ENCODE data around the gene ERBB4.

The ERBB4 gene

DNA sequence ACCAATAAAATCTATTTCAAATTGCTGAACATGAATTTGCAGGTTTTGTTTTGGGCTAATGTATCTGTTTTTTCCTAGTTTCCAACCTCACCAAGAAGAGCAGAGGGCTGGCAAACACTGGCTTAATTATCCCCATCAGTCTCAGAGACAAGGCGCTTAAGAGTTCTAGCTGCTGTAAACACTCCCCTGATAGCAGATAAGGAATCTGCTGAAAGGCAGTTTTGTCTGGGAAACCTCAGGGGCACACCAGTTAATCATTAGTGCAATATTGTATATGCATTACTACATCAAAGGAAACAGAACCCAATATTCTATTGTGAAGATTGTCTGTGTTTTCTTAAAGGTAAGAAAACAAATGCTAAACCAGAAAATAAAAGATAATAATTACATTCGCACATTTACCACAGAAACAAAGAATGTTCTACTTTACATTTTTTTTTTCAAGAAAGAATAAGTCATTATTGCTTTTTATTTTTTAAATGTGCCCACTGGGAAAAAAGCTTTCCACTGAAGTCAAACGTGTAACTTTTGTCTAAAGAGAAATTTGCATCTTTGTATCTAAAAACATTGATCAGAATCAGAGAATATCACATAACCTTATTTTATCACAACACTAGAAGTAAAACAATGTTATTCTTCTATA is 179.1 kb downstream of the ERBB4 start:
- DNase-seq, result no peak

DNA sequence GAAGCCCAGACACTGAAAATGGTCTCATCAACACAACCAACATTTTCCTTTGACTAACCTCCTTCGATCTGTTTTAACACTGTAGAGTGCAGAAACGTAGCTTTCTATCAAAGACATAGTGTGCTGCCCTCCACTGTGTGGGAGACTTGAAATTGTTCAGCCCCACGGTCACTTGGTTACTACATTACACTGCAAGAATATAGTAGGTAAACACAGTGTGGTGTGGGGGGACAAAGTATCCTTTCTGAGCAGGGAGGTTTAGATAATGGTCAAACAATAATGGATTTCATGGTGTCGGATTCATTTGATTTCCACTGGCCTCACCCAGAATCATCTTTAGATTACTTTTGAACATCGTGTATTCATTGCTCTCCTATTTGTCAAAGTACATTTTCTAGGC is 181.0 kb downstream of the ERBB4 start:
- DNase-seq, result no peak

DNA sequence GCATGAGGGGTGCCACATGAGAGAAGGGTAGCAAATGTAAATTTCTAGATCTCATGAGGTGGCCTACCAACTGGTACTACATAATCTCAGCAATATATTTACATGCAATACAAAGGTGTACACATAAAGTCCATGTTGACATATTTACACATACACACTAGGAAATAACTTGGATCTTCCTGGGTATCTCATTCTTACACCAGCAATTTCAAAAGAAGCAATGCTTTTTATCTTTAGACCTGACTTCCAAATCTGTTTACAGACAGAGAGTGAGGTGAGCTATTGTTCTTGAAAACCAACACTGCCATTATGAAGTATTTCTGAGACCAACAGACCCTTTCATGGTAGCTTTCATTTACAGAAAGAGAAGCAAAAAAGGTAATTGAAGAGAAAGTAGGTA is 184.2 kb downstream of the ERBB4 start:
- DNase-seq, result no peak

DNA sequence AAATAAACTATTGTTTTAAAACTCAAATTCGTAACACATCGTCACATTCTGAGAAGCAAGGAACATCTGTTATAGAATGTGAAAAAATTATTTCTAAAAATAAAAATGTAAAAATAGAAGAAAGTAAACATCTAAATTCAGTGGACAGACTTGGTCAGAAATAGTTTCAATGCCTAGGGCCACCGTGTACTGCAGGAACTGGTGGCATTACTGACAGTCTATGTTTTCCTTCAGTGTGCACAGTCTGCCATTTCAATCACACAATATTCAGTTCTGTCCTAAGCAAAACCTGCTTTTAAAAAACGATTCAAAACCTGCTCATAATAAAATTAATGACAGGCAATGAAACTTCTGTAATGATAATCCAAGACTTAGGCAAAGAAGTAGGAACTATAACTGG is 190.1 kb downstream of the ERBB4 start:
- no peak for DNase-seq

DNA sequence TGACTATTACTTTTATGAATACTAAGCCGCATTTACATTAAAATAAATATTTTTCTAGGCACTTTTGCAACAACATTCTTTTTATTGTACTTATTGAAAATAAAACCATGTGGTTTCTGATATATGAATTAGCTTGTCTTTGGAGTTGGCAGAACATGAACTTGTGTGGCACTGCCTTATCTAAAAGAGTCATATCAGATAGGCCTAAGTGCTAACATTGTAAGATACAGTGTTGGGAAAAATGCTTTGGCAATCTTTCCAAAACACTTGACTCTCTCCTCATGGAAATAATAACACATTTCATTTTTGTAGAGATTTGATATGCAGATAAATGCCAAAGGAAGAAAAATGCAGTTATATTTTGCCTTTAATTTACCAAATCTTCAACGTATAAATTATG is 191.7 kb downstream of the ERBB4 start:
- DNase-seq, result no peak

DNA sequence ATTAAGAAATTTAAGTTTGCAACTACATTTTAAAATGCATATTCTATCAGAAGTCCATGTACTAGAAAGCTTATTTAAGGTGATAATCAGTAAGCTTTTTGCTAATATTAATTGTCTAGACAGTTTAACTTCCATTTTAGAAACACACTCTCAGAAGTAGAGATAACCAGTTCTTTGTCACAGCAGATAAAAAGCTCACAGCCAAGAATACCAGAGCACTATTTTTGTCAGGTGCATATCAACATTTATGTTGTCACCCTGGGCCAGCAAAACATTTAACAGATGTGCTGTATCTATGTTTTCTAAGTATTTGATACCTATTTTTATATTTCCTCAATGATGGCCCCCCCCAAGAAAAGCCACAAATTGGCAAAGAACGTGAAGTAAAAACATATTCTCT is 192.6 kb downstream of the ERBB4 start:
- no peak for DNase-seq

DNA sequence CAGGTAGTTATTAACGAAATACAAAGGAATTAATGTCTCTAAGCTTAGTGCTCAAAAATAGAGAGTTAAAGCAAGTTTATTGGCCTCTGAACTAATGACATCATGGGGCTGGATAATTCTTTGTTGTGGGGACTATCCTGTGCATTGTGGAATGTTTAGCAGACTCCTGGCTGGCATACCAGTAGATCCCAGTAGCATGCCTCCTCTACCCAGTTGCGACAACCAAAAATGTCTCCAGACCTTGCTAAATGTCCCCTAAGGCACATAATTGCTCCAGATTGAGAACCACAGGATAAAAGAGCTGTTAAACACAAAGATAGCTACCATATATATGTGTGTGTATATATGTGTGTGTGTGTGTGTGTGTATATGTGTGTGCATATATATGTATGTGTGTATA is 194.5 kb downstream of the ERBB4 start:
- DNase-seq, result no peak

DNA sequence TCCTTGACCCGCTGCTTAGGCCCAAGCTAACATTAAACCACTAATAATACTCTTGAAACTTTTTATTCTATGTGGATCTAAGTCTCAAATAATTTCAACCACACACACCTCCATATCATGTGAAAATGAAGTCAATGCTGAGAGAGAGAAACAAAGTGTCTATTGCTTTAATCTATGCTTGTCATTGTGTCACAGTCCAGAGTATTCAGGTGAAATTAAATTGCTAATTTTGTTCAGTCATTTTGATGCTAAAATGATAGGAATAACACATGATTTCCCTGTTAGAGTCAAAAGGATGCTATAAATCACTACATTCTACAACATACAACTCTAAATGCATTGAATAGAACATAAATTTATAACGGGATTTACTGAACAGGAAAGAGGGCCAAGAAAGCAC is 195.4 kb downstream of the ERBB4 start:
- no peak for DNase-seq

DNA sequence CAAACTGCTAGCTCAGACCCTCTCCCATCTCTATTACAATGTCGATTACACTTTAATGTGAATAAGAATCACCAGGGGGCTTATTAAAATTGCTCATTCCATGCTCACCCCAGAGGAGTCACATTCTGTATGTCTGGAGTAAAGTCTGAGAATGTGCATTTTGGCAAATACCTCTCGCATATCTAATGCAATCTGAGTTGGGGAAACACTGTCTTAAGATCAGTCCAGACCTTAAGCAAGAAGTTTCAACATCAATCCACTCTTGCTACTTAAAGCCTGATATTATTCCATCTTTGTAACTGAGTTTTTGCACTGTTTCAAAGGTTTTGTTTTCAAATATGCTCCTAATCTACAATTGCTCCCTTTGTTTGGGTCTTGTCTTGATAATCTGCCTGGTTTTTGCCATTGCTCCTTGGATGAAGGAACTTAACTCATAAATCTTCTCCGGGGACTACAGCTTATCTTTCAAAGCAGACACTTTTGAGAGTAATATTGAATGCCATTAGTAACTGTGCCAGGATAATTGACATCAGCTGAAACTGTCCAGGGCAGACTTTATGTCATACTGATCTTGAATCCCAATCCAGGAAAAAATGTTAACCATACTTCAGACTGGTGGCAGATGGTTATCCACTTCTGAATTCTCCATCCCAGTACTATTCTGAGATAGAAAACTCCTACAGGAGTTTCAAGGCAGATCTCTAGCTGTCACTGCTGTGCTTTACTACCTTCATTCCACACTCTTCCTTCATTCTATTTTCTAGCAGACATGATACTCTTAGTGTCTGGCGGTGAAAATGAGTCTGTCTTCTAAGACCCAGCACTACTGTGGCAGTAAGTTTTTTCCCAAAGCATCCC is 200.9 kb downstream of the ERBB4 start:
- no peak for DNase-seq

DNA sequence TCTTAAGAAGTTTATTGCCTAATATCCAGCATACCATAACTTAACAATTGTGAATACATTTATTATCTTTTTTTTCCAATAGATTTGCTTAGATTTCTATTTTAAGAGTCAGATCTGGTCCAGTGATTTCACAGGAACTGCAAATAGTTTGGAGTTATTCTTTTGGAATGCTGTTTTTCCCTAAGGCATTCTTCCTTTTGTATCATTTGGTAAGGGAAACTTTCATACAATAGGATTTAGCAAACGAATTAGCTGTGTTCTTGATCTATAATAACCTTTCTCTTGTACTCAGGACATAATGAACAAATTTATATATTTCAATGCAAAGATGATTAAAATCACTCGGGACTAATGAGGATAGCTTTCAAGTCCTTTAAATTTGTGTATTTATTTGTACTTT is 201.6 kb downstream of the ERBB4 start:
- no peak for DNase-seq

DNA sequence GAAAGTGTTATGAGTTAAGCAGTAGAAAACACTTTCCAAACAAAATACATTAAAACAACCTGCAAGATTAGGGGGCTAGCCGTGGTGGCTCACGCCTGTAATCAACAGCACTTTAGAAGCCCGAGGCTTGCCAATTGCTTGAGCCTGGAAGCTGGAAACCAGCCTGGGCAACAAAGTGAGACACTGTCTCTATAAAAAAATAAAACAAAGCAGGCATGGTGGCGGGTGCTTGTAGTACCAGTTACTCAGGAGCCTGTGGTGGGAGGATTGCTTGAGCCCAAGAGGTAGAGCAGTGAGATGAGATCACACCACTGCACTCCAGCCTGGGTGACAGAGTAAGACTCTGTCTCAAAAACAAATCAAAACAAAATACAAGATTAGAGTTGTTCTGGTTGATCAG is 208.3 kb downstream of the ERBB4 start:
- no peak for DNase-seq

DNA sequence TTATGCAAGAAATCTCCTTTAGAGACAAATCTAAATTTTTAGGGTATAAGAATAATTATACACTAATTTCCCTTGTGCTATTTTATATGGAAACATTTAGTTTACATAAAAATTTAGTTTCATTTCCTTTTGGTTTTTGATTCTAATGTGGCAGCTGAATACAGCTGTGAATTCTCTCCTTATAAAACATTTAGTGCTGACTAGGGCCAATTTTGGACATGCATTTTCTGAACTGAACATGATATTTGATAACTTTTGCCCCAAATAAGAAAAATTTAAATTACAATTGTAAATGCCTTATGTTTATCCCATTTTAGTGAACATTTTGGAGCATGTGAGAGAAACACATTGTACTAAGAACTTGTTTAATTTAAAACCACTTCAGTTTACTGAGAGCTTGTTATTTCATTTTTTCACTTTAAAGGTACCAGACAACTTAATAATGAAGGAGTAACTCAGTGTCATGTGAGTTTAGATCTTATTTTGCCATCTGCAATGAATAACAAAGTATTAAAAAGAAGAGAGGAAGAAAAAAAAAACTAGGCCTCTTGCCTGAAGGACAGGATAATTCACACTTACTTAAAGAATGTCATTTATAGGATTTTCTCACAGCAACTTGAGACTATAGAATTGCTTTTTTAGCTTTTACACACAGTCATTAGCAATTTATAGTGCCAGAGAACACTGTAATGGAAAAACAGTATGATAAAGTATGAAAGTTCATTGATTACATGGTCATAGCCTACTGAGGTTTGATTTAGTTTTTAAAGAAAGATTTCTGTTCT is 209.7 kb downstream of the ERBB4 start:
- no peak for DNase-seq

DNA sequence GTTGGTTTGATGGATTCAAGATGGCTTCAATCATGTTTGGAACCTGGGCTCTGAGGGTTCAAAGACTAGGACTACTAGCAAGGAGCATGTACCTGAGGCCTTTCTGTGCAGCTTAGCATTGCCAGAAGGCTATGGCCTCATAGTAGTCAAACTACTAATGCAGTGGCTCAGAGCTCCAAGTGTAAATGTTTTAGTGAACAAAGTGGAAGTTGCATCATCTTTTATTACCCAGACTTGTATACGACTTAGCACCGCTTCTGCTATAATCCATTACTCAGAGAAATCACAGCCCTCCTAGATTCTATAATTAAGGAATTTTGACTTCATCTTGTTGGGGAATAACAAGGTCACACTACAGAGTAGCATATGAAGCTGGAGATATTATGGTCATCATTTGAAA is 210.5 kb downstream of the ERBB4 start:
- no peak for DNase-seq

DNA sequence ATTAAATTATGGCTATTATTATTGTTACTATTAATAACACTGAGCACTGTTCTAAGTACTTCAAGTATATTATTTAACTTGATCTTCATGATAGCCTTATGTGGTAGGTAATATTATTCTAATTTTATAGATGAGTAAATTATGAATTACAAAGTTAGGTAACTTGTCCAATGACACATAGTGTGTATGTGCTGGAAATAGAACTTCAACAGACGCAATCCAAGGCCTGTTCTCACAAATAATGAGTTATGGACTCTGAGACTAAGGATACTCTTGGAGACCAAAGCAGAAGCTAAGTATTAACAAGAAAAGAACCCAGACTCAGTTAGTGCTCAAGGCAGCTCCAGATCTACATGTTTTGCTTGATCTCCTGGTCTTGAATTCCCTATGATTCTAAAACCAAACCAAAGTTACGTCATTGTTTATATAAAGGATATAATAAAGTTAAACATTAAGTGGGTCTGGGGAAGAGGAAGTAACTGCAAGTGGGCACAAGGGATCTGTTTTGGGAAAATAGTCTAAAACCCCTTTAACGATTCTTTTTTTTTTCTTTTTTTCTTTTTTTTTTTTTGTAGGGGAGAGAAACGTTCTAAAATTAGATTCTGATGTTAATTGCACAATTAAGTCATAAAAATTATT is 211.3 kb downstream of the ERBB4 start:
- no peak for DNase-seq

DNA sequence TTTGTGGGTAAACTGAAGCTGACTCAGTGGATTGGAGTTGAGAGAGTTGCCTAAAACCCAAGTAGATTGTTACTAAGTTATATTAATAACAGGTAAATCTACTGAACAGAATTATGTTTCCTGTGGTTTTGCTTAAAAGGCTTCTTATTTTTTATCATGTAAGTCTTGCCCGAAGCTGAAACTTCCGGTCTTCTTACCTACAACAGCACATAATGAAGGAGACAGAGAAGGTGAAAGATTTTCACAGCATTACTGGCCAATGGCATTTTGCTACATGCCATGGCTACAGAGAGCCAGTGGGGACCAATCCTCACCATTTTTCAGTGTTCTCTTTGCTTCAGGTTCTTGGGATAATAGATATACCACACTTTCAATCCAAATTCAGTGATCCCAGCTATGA is 220.0 kb downstream of the ERBB4 start:
- DNase-seq, result no peak

DNA sequence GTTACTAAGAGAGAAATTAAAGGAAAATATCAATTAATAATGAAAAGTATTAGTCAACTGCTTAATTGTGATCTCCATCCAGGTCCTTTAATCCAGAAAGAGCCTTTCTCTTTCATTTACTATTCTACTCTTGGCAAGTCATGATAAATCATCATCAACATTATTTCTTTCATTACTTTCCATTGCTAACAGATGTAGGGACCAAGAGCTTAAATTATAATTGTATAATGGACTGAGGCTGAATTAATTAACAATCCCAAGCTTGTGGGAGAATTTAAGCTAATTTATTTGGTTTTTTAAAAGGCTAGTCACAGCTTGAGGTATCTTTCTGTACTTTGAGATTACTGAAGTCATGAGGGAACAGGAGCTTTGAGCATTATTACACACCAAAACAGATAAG is 223.9 kb downstream of the ERBB4 start:
- DNase-seq, result no peak

DNA sequence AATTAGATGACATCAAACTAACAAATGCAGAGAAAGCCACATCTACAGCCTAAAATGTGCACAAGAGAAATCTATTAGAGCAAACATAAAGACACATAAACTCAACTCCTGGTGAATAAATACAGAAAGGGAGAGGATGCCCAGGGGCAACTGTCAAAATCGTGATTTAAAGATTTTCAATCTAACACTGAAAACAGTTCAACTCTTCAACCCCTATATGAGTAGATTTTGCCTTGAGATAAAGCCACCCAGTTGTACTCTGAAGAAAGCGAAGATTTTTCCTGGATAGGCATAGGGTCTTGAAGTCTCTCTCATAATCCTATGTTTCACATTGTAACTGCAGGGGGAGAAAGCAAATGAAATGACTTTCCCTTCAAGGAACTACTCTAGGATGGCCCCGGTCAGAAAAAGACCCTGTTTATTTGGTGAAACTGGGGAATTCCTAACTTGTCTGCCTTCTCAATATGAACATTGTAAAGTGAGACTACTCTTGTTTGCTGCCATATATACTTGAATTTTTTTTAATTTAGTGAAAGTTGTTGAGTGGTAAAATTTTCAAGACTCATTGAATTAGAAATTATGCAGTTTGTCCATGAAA is 226.7 kb downstream of the ERBB4 start:
- DNase-seq, result no peak

DNA sequence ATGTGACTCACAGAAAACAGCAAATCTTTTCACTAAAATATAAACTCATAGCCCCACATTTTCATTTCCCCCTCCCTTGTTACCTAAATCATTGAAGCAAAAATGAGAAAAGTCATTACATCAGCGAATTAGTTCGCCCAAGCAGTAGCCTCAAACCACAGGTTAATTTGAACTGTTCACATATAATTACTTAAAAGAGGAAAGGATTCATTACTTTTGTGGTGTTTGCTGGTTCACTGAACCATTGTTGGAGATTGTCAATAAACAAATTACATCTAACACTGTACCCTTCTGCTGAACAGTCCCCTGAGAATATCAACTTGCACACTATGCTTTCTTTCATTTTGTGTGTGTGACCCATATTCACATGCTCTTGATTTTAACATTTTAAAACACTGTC is 238.7 kb downstream of the ERBB4 start:
- DNase-seq, result no peak

DNA sequence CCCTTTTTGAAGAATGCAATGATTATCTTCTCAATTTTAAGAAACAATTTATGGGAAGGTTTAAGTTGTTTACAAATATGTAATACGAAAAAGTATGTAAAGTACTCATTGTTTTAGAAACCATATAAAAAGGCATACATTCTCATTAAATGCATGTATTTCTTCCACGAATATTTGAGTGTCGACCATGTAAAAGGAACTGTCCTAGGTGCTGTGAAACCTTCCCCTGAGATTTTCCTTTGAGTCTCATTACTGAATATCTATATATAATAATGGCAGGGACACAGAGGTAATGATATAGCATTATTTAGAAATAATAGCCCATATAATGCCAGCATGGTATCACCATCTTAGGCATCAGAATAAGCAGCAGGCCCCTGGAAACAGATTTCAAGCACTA is 239.3 kb downstream of the ERBB4 start:
- no peak for DNase-seq

DNA sequence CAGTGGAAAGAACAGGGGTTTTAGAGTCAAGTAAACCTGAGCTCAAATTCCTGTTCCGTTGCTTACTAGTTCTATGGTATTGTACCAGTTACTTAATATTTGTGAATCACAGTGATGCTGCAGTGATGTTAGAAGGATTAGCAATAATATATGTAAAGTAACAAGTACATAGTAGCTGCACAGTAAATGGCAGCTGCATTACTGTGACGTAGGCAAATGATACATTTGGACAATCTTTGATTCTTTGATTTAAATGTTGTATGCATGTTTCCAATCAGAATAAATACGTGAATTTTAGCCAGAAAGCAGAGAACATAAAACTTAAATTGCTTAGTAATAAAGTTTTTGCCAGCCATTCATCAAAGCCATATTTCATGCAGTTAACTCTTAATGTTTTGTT is 243.0 kb downstream of the ERBB4 start:
- DNase-seq, result no peak

DNA sequence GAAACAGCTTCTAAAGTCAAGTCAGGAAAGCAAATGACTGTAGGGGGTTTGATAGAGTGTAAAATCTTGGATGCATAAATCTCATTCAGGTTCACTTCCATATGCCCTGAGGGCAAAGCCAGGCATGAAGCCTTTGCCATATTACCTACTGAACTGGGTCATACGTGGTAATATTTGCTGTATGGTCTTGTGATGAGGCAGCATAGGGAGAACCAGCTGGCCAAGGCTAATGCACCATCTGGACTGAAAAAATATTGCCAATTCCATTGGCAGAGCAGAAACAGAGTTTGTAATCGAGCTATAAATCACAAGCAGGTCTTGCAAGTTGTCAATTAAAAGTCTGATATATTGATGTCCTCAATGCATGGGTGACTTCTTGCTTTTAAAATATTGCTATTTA is 243.8 kb downstream of the ERBB4 start:
- no peak for DNase-seq

DNA sequence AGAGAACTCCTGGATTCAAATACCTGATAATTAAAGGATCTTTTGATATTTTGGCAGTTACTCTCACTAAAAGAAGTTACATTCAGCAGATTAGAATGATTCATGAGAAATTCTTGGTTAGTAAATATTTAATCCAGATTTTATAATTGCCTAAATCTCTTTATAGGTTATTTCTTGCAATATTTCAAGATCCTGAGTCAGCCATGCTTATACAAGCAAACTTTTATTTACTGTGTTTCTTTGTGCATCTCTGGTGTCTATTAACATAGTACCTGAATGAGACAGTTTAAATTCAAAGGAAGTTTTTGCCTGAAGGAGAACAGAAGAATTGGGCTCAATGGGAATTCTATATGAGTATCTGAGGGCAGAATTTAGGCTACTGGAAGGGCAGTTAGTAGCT is 249.3 kb downstream of the ERBB4 start:
- DNase-seq, result no peak

DNA sequence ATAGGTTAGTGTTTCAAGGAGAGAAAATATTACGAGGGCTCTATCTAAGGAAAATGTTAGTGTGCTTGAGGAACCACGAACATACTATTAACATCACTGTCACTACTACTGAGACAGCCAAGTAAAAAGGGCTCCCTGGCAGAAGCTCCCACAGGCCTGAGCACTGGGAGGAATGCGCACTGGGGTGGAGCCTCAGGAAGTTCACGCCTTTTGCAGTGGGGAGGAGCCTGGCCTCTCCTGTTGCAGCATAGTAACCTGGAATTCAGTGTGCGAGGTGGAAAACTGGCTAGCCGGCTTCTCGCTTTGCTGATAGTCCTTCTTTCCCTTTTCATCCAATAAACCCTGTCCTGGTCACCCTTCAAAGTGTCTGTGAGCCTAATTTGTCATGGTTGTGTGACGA is 250.3 kb downstream of the ERBB4 start:
- no peak for DNase-seq

Data from GF-D8 (cell line).